GM12873 (cell line): ENCODE data around the gene SWI5.

ENCODE experiments used
- CTCF ChIP-seq: IDR thresholded peaks from 2 replicates; pipeline ENCODE4 v1.5.1; 2012; ENCODE audit warnings: low read depth, mild to moderate bottlenecking, moderate library complexity, low read length, control low read depth; ENCODE audit not compliant: insufficient read depth; ENCODE audit errors: missing control alignments

The SWI5 gene

GRCh38 chr9:128321879-128322403, 45.9 kb downstream of the SWI5 start:
- TF ChIP-seq CTCF = no peak

GRCh38 chr9:128322404-128323211, 46.5 kb downstream of the SWI5 start, which contains the start of the genes COQ4 and TRUB2:
Gene COQ4 (plus strand): TSS chr9:128322839. CDS start chr9:128322859, 20 bp downstream.
Gene TRUB2 (minus strand): TSS chr9:128322447. CDS start chr9:128322408, 39 bp downstream.
- no peak for TF ChIP-seq CTCF

- TF ChIP-seq CTCF = no peak
Measured at GRCh38 chr9:128323212-128323730, 47.2 kb downstream of the SWI5 start.

- TF ChIP-seq CTCF = no peak
Measured at GRCh38 chr9:128323791-128324190, 47.7 kb downstream of the SWI5 start.

GRCh38 chr9:128324401-128324800, 48.3 kb downstream of the SWI5 start:
- TF ChIP-seq CTCF = no peak

GRCh38 chr9:128325629-128326028, 49.6 kb downstream of the SWI5 start:
- no peak for TF ChIP-seq CTCF

- TF ChIP-seq CTCF = no peak
Measured at GRCh38 chr9:128333451-128333869, 57.4 kb downstream of the SWI5 start.
